GM18511 (cell line): ENCODE data around the gene IFNA10.
"Not testable (repeated sequence)": the region's sequence is repeated elsewhere in the genome, so short reads cannot be mapped to it uniquely, and the experiment has no call there.

Source experiments
- ATAC-seq: cut with Tn5 transposase; IDR thresholded peaks from one replicate; pipeline ENCODE4 v1.9.1; 2021; ENCODE audit warnings: mild to moderate bottlenecking, moderate library complexity; ENCODE audit not compliant: unreplicated experiment

The IFNA10 gene

DNA sequence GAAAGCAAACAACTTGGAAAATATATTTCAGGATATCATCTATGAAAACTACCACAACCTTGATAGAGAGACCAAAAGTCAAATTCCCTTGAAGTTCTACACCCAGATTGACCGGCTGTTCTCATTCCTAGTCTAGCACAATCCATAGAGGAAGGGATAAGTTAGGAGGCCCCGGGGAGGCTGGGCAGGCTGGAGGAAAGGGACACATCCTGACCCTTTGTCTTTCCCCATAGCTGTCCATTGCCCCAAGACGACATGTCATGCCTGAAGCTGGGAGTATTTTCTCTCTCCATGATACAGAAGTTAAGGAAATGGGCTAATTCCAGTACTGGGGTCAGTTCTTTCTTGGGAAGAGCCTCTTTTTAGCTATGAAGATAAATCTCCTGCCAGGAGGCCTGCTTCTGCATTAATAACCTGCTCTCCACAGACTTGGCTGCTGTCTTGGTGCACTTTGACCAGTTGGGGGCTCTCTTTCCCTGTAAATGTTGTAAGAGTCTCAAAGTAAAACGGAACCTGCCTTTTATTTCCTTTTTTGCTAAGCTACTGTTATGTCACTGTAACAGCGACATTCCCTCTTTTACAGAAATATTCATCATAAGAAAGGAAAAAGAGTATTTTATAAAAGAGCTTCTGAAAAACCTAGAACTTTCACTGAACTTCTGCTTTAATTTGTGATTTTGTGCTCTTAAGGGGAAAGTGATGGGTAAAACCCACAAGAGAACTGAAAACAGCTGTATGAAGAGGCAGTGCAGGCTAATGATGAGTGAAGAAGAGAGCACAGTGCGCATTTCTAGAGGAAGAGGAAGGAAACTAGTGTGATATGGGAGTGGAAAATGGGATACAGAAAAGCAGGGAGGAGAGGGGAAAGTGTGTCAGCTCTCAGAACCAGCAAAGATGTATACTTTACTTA is 11.8 kb downstream of the IFNA10 start:
- ATAC-seq = peak; percentile 97

DNA sequence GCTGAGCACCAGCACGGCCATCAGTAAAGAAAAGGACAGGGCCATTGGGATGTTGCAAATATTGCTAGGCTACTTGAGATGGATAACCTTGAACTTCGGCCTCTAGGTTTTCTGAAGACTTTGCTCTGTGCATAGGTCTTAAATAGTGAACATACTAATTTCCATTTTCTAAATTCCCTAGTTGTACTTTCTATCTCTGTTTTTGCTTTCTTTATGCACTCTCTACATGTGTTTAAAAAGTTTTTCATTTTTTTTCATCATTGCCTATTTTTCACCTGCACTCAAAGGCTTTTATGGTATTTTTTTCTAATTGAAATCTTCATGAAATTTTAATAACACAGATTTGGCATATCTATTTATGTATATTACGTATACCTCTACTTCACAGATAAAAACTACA is 19.5 kb downstream of the IFNA10 start, which contains the start of gene IFNA4:
Gene IFNA4, minus strand, starts transcription at position 101 of the 400 bp plus-strand sequence. Its CDS starts 56 bp downstream, at position 45.
- not testable (repeated sequence) for ATAC-seq

DNA sequence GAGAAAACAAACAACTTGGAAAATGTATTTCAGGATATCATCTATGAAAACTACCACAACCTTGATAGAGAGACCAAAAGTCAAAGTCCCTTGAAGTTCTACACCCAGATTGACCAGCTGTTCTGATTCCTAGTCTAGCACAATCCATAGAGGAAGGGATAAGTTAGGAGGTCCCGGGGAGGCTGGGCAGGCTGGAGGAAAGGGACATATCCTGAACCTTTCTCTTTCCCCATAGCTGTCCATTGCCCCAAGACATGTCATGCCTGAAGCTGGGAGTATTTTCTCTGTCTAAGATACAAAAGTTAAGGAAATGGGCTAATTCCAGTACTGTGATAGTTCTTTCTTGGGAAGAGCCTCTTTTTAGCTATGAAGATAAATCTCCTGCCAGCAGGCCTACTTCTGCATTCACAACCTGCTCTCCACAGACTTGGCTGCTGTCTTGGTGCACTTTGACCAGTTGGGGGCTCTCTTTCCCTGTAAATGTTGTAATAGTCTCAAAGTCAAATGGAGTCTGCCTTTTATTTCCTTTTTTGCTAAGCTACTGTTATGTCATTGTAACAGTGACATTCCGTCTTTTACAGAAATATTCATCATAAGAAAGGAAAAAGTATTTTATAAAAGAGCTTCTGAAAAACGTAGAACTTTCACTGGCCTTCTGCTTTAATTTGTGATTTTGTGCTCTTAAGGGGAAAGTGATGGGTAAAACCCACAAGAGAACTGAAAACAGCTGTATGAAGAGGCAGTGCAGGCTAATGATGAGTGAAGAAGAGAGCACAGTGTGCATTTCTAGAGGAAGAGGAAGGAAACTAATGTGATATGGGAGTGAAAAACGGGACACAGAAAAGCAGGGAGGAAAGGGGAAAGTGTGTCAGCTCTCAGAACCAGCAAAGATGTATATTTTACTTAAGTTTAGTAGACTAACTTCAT is 23.9 kb downstream of the IFNA10 start:
- ATAC-seq = peak; percentile 97

DNA sequence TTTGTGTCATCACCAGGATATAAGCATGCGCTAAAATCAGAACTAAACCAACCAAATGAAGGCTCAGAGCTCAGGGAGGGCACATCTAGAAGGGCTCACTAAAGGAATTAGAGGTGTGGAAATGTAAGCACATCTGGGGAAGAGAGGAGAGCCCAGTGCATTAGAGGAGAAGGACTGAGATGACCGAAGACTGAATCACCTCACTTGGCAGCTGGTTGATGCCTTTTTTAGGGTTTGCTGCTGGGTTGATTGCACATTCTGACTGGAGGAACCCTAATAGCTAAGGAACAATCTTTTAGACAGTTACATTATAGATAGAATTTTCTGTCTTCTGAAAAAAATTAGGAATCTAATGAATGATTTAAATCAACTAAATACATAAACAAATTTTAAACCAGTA is 32.3 kb downstream of the IFNA10 start:
- no peak for ATAC-seq

DNA sequence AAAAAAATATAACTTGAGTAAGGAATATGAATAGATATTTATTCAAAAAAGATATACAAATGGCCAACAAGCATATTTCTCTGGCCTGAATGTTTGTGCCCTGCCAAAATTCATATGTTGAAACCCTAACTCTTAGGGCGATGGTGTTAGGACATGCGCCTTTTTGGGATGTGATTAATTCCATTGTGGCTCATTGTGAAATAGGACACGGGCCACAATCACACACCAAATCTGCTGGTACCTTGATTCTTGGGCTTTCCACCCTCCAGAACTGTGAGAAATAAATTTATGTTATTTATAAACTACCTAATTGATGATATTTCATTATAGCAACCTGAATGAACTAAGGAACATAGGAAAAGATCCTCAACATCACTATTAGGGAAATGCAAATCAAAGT is 34.8 kb downstream of the IFNA10 start:
- ATAC-seq = no peak

DNA sequence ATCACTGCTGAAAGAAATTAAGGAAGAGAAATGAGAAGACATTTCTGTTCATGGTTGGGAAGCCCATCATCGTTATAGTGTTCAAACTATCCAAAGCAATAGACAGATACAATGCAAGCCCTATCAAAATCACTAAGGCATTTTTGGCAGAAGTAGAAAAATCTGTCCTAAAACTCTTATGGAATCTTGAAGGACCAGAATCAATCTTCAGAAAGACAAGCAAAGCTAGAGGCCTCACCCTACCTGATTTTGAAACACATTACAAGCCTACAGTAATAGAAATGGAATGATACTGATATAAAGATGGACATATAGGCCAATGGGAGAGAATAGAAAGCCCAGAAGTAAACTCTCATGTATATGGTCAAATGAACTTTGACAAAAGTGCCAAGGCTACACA is 35.6 kb downstream of the IFNA10 start:
- ATAC-seq = no peak

DNA sequence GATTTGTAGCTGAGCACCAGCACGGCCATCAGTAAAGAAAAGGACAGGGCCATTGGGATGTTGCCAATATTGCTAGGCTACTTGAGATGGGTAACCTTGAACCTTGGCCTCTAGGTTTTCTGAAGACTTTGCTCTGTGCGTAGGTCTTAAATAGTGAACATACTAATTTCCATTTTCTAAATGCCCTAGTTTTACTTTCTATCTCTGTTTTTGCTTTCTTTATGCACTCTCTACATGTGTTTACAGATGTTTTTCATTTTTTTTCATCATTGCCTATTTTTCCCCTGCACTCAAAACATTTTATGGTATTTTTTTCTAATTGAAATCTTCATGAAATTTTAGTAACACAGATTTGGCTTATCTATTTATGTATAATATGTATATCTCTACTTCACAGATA is 40.4 kb downstream of the IFNA10 start, which contains the start of gene IFNA21:
Gene IFNA21, minus strand, starts transcription at position 101 of the 400 bp plus-strand sequence. Its CDS starts 48 bp downstream, at position 53.
- ATAC-seq = not testable (repeated sequence)

DNA sequence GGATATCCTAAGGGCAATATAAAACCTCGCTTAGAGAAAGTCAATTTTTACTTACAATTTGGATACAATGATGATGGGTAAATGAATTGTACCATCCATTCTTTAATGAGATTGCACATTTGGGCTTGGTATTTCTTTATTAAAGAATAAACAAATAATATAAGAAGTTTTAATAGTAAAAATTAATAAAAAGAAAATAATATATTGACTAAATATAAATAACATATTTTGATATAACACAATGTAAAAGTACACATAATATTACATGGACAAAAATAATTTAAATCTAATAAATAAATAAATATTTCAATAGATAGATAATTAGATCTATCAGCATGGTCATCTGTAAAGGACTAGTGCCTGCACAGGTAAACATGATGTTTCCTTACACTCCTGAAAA is 41.4 kb downstream of the IFNA10 start:
- no peak for ATAC-seq

DNA sequence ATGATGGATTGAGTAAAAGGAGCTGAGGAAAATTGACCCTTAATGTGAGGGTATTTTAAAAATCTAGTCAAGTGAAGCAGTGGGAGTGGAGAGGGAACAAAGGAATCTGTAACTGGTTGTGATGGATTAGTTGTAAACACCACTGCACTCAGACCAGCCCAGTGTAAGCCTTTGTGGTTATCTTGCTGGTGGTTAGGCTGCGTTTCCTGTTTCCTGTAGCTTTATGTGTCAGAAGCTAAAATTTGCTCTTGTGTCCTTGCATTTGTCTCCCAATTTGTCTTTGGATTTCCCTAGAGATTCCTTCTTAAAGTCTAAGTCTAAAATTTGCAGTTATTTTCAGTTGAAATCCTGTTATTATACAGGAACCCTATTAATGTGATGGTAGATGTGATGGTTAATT is 46.8 kb downstream of the IFNA10 start:
- peak; percentile 98 for ATAC-seq
